Panc1 (cell line): Measurements from ENCODE around the gene HNRNPA3.

Experiments used
- POLR2AphosphoS5 ChIP-seq: IDR thresholded peaks from 2 replicates; pipeline ENCODE4 v1.6.1; 2012; ENCODE audit warnings: mild to moderate bottlenecking, low read depth, low read length, moderate library complexity
- TCF7L2 ChIP-seq: IDR thresholded peaks from 2 replicates; pipeline ENCODE4 v1.6.1; 2011; ENCODE audit warnings: mild to moderate bottlenecking, low read depth, low read length, inconsistent platforms
- TF ChIP-seq, protein P1 (sequence below): fragments of 450-650 bp; IDR thresholded peaks from 2 replicates; pipeline ENCODE4 v1.5.1; 2017; ENCODE audit warnings: mild to moderate bottlenecking

DNA sequence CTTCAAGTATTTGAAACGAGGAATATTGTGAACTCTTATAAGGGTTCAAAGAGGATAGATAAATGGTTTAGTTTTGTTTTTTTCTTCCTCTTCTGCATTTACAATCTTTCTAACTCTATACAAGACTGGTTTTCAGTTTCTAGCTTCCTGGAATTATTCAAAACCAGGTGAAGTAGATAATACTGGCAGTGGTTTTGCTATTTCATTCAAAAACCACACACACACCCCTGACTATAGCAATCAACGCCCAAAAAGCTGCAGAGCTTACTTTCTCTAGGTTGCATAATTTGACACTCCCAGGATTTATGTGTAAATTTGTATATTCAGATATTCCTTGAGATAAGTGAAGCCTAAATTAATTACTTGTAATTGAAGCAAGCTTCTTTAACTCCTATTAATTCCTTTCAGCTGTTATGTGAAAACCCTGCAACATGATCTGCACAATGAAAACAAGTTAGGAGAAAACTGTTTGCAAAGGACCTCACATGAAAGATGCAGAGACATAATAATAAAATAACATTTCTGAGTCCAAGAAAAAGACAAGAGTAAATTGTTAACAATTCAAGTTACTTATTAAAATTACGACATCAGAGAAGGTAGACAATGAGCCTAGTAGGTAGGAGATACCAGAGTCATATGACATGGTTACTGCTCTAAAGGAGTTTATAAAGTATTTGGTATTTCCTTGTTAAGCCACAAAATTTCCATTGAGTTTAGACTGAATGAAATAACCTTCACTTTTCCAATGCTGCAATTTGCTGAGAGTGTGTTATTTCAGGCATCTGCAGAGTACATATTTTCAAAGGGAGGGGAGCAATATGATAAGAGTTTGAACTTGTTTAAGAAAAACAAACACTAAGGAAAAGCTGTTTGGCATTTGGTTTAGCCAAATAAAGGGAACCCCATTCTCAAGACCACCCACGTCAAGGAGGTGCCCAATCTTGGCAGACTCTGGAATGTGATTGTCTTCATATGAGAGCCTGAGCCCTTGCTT lies 53.5 kb downstream of the HNRNPA3 start:
- TF ChIP-seq, protein P1, sequence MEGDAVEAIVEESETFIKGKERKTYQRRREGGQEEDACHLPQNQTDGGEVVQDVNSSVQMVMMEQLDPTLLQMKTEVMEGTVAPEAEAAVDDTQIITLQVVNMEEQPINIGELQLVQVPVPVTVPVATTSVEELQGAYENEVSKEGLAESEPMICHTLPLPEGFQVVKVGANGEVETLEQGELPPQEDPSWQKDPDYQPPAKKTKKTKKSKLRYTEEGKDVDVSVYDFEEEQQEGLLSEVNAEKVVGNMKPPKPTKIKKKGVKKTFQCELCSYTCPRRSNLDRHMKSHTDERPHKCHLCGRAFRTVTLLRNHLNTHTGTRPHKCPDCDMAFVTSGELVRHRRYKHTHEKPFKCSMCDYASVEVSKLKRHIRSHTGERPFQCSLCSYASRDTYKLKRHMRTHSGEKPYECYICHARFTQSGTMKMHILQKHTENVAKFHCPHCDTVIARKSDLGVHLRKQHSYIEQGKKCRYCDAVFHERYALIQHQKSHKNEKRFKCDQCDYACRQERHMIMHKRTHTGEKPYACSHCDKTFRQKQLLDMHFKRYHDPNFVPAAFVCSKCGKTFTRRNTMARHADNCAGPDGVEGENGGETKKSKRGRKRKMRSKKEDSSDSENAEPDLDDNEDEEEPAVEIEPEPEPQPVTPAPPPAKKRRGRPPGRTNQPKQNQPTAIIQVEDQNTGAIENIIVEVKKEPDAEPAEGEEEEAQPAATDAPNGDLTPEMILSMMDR, result no peak
- no peak for TF ChIP-seq POLR2AphosphoS5
- 0 out of 2 replicates have a peak, but pooled peaks have one; percentile 22 for TF ChIP-seq TCF7L2
